Non-pigmented ciliary epithelial cell (primary cell): ENCODE measurements around the gene OSBPL2.

Experiments used
- DNase-seq: peaks from one replicate; pipeline ENCODE4 v3.0.0-alpha.2; 2010; ENCODE audit warnings: low read depth

The OSBPL2 gene

GRCh38 chr20:62344782-62345181, 106.5 kb downstream of the OSBPL2 start:
- DNase-seq: no peak
